Thyroid gland (tissue), 4 donors: Measurements from ENCODE around the gene DISC1. TPM values are rescaled to one million over a fixed set of nuclear protein-coding genes. Genes with fewer than 3 reads are reported as not detected.

Experiments used
- DNase-seq, 2 donors: peaks; one replicate each; pipeline ENCODE4 v3.0.0-alpha.2; 2019
- H3K27ac ChIP-seq, 3 donors: fragments of 200-600 bp; sonication (generic); 1 replicate in 2 of 3; 2 replicates in 1 of 3; pipeline ENCODE4 v1.5.1; 2016 to 2019; ENCODE audit warnings: mild to moderate bottlenecking in 1 of 3, moderate library complexity in 1 of 3
- H3K27me3 ChIP-seq: fragments of 200-600 bp; sonication (generic); one replicate; pipeline ENCODE4 v1.5.1; 2019
- H3K36me3 ChIP-seq, 2 donors: fragments of 200-600 bp; sonication (generic); one replicate each; pipeline ENCODE4 v1.5.1; 2016 to 2019
- H3K4me1 ChIP-seq, 2 donors: fragments of 200-600 bp; sonication (generic); one replicate each; pipeline ENCODE4 v1.5.1; 2017 to 2019
- H3K4me3 ChIP-seq, 3 donors: fragments of 200-600 bp; sonication (generic); replicated peaks in 1 of 3; 1 replicate in 2 of 3; 2 replicates in 1 of 3; pipeline ENCODE4 v1.5.1; 2016; ENCODE audit warnings: mild to moderate bottlenecking in 1 of 3
- H3K9me3 ChIP-seq: fragments of 200-600 bp; sonication (generic); one replicate; pipeline ENCODE4 v1.5.1; 2017
- CTCF ChIP-seq, 6 experiments: fragments of 200-600 bp in 3 of 6; fragments of 450-650 bp in 3 of 6; sonication (generic) in 3 of 6; IDR thresholded peaks; one replicate each; pipeline ENCODE4 v1.5.1; 2016 to 2019; ENCODE audit warnings: antibody characterized with exemption in 6 of 6, mild to moderate bottlenecking in 2 of 6, inconsistent platforms in 1 of 6, moderate library complexity in 1 of 6
- POLR2A ChIP-seq, 2 donors: fragments of 450-650 bp; IDR thresholded peaks; one replicate each; pipeline ENCODE4 v1.6.1; 2017; ENCODE audit warnings: antibody characterized with exemption in 2 of 2, mild to moderate bottlenecking in 2 of 2, moderate library complexity in 1 of 2
- WGBS, 2 donors: methylation state at CpG; one replicate each; pipeline ENCODE4 v1.1.5; 2017; 5-methylcytosine and 5-hydroxymethylcytosine counted together
- intact Hi-C: fragments of 100-400 bp; cut with DNase I; formaldehyde crosslinking; loops from one replicate; pipeline ENCODE4 v1.15.1; 2023
- total RNA-seq, 4 donors: library from RNA; depleted of rRNA; stranded (reverse); fragments of >200 nt; gene quantifications; one replicate each; pipeline ENCODE4 v1.2.3, GENCODE V29; 2016

DISC1 gene
- total RNA-seq, 4 donors from 2014 or later: 6.9 to 17.7 (median 9.8) TPM

DNA sequence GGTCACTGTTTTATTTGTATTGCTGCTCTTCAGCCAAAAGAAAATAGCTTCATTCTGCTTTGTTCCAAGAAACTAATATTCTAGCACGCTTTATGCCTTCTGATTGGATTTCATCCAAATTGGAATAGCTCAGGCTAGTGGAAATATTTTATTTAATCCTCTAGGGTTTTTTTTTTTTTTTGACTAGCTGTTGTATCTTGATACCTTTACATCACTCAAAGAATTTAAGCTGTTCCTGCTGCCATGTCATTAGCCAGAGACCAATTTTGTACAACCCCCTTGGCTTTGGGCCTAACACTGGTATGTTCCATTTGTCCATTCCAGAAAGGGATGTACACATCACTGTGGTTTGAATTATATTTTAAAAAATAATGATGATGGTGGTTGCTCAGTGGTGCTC lies 103.0 kb downstream of the DISC1 start:
- no peaks in the 10 kb centered on the region for H3K36me3 ChIP-seq
- 13 to 36% methylated on average over 1 of the region's 1 CpG for WGBS, 2 donors
- TF ChIP-seq CTCF (IDR thresholded peaks at IDR 0.05) (no peak), POLR2A (IDR thresholded peaks at IDR 0.05) (no peak)

GRCh38 chr1:231731268-231731667 lies 104.7 kb downstream of the DISC1 start:
- no peak overlapping the region for H3K4me3 ChIP-seq
- DNase-seq: no peak
- no peaks in the 10 kb centered on the region for H3K36me3 ChIP-seq
- no peaks in the 10 kb centered on the region for H3K9me3 ChIP-seq
- intact Hi-C loops: no loop called here
- no peaks in the 10 kb centered on the region for H3K27me3 ChIP-seq
- no peak overlapping the region for H3K27ac ChIP-seq
- H3K4me1 ChIP-seq: peaks cover 0 to 5% of the 10 kb centered on the region in 2 donors
- no peak for TF ChIP-seq CTCF (IDR thresholded peaks at IDR 0.05)

More for the DNA sequence above, 103.0 kb downstream of the DISC1 start:
- no peak overlapping the region for H3K27ac ChIP-seq
- peaks cover 0 to 5% of the 10 kb centered on the region in 2 donors for H3K4me1 ChIP-seq
- no peaks in the 10 kb centered on the region for H3K9me3 ChIP-seq
- no peak overlapping the region for H3K4me3 ChIP-seq
- intact Hi-C loops: no loop called here
- DNase-seq: no peak
- no peaks in the 10 kb centered on the region for H3K27me3 ChIP-seq

DNA sequence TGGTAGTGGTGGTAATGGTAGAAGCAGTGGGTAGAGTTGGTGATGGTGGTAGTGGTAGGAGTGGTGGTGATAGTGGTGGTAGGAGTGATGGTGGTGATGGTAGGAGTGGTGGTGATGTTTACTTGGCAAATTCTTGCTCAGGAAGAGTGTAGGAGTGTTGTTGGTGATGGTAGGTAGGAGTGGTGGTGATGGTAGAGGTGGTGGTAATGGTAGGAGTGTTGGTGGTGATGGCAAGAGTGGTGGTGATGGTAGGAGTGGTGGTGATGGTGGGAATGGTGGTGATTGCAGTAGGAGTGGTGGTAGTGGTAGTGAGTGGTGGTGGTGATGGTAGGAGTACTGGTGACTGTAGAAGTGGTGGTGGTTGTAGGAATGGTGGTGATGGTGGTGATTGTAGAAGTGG lies 106.5 kb downstream of the DISC1 start:
- Histone ChIP-seq H3K4me1 (peaks cover 0 to 5% of the 10 kb centered on the region in 2 donors), H3K4me3 (no peak overlapping the region), H3K27ac (no peak overlapping the region), H3K9me3 (no peaks in the 10 kb centered on the region), H3K36me3 (no peaks in the 10 kb centered on the region), H3K27me3 (no peaks in the 10 kb centered on the region)
- no peak for DNase-seq
- intact Hi-C loops: no loop called here
- TF ChIP-seq CTCF (IDR thresholded peaks at IDR 0.05) (no peak), POLR2A (IDR thresholded peaks at IDR 0.05) (no peak)

DNA sequence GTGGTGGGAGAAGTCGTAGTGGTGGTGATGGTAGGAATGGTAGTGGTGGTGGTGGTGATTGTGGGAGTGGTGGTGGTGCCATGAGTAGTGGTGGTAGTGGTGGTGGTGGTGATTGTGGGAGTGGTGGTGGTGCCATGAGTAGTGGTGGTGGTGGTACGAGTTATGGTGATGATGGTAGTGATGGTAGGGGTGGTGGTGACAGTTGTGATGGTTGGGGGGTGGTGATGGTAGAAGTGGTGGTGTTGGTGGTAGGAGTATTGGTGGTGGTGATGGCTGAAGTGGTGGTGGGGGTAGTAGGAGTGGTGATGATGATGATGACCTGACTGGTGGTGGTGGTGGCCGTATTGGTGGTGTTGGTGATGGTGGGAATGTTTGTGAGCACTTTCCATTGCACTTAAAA lies 107.1 kb downstream of the DISC1 start:
- Histone ChIP-seq H3K36me3 (no peaks in the 10 kb centered on the region), H3K4me3 (no peak overlapping the region), H3K4me1 (peaks cover 0 to 5% of the 10 kb centered on the region in 2 donors), H3K9me3 (no peaks in the 10 kb centered on the region), H3K27ac (no peak overlapping the region), H3K27me3 (no peaks in the 10 kb centered on the region)
- intact Hi-C loops: no loop called here
- WGBS, 2 donors: 78 to 81% methylated on average over 3 of the region's 3 CpGs
- no peak for DNase-seq
- no peak for TF ChIP-seq POLR2A (IDR thresholded peaks at IDR 0.05)
- no peak for TF ChIP-seq CTCF (IDR thresholded peaks at IDR 0.05)

- no peaks in the 10 kb centered on the region for H3K36me3 ChIP-seq
- H3K4me3 ChIP-seq: no peak overlapping the region
- no peak overlapping the region for H3K27ac ChIP-seq
- TF ChIP-seq CTCF (IDR thresholded peaks at IDR 0.05): no peak
- H3K4me1 ChIP-seq: peaks cover 0 to 5% of the 10 kb centered on the region in 2 donors
- intact Hi-C loops: no loop called here
- 84 to 86% methylated on average over 4 of the region's 4 CpGs for WGBS, 2 donors
- no peaks in the 10 kb centered on the region for H3K27me3 ChIP-seq
- peak; percentile 9 to 28 for DNase-seq
- H3K9me3 ChIP-seq: no peaks in the 10 kb centered on the region
Measured at GRCh38 chr1:231734417-231734816, 107.8 kb downstream of the DISC1 start.
